Kidney epithelial cell (primary cell): ENCODE data around the gene RPL10. TPM values are rescaled to one million over a fixed set of nuclear protein-coding genes. Genes with fewer than 3 reads are reported as not detected.

Source experiments
- DNase-seq: peaks from one replicate; pipeline ENCODE4 v3.0.0-alpha.2; 2010; ENCODE audit warnings: low read depth
- H3K27me3 ChIP-seq: 2 replicates; pipeline ENCODE4 v1.6.0; 2011; ENCODE audit warnings: low read length; ENCODE audit not compliant: control insufficient read depth, insufficient read depth
- H3K36me3 ChIP-seq: 2 replicates; pipeline ENCODE4 v1.5.1; 2011; ENCODE audit warnings: low read length; ENCODE audit not compliant: control insufficient read depth, insufficient read depth
- H3K4me3 ChIP-seq: 2 replicates; pipeline ENCODE4 v1.5.1; 2011; ENCODE audit warnings: low read depth, mild to moderate bottlenecking, control low read depth, low read length
- CTCF ChIP-seq: IDR thresholded peaks from 2 replicates; pipeline ENCODE4 v1.5.1; 2011; ENCODE audit warnings: mild to moderate bottlenecking, moderate library complexity, low read length, control low read depth, inconsistent platforms; ENCODE audit not compliant: insufficient read depth, poor library complexity, severe bottlenecking
- total RNA-seq: library from RNA; depleted of rRNA; stranded (reverse); fragments of >200 nt; gene quantifications from 2 replicates; pipeline ENCODE4 v1.2.3, GENCODE V29; 2015

The RPL10 gene
- total RNA-seq, 1 donor from 2014 or later = 8,307 TPM

- DNase-seq = no peak
- H3K27me3 ChIP-seq = no peaks in the 10 kb centered on the region
- no peaks in the 10 kb centered on the region for H3K36me3 ChIP-seq
- peak; percentile 71 for TF ChIP-seq CTCF
- H3K4me3 ChIP-seq = peak overlapping the region; percentile 39
Observed at GRCh38 chrX:154373340-154374306, 24.6 kb upstream of the RPL10 start.

- no peak for TF ChIP-seq CTCF
- no peak for DNase-seq
- Histone ChIP-seq H3K36me3 (no peaks in the 10 kb centered on the region), H3K27me3 (no peaks in the 10 kb centered on the region), H3K4me3 (peak within 1 kb of the TSS; percentile 39)
Observed at GRCh38 chrX:154374313-154375155, 23.6 kb upstream of the RPL10 start, which contains the start of gene FLNA. TSS of gene FLNA (minus strand) at chrX:154374634. CDS start at chrX:154371245, 3,389 bp downstream.

GRCh38 chrX:154375156-154375504 lies 23.0 kb upstream of the RPL10 start:
- H3K27me3 ChIP-seq = no peaks in the 10 kb centered on the region
- H3K4me3 ChIP-seq = peak overlapping the region; percentile 14
- DNase-seq = no peak
- TF ChIP-seq CTCF = no peak
- H3K36me3 ChIP-seq = no peaks in the 10 kb centered on the region

GRCh38 chrX:154376774-154377173 lies 21.4 kb upstream of the RPL10 start:
- no peaks in the 10 kb centered on the region for H3K36me3 ChIP-seq
- DNase-seq = no peak
- no peak for TF ChIP-seq CTCF
- H3K4me3 ChIP-seq = no peak overlapping the region
- H3K27me3 ChIP-seq = no peaks in the 10 kb centered on the region

GRCh38 chrX:154378059-154378798 lies 19.9 kb upstream of the RPL10 start:
- Histone ChIP-seq H3K27me3 (no peaks in the 10 kb centered on the region), H3K36me3 (no peaks in the 10 kb centered on the region)

More at GRCh38 chrX:154378059-154378798, 19.9 kb upstream of the RPL10 start:
- peak overlapping the region; percentile 42 for H3K4me3 ChIP-seq
- no peak for DNase-seq
- no peak for TF ChIP-seq CTCF
